A673 (cell line): ENCODE measurements around the gene NBEA. TPM values are rescaled to one million over a fixed set of nuclear protein-coding genes. Genes with fewer than 3 reads are reported as not detected.

Experiments
- BruUV-seq: library from RNA; stranded (reverse); fragments of 400-500 nt; replicated peaks from 2 replicates; lab custom pipeline; 2021; lab: Mats Ljungman, UMichigan
- CTCF ChIA-PET: fragments of 300-600 bp; sonication (Branson Sonifier 250); formaldehyde crosslinking; loops from one replicate; lab custom pipeline; 2022; ENCODE audit warnings: antibody characterized with exemption; lab: Charles Lee
- POLR2A ChIA-PET: fragments of 300-600 bp; sonication (Branson Sonifier 250); formaldehyde crosslinking; loops from one replicate; lab custom pipeline; 2022; ENCODE audit warnings: antibody characterized with exemption; ENCODE audit not compliant: low non-redundant PET; lab: Charles Lee
- DNase-seq: peaks from one replicate; pipeline ENCODE4 v3.0.0-alpha.2; 2015; ENCODE audit warnings: low spot score
- H3K27ac ChIP-seq: fragments of 200-600 bp; sonication (generic); 2 replicates; pipeline ENCODE4 v1.5.1; 2016; ENCODE audit warnings: mixed run types, low read depth, mild to moderate bottlenecking, mixed read lengths, antibody characterized with exemption, low read length; ENCODE audit not compliant: poor library complexity, severe bottlenecking
- H3K27me3 ChIP-seq: fragments of 200-600 bp; sonication (generic); replicated peaks from 2 replicates; pipeline ENCODE4 v1.6.1; 2017; ENCODE audit warnings: mixed run types, low read depth, mild to moderate bottlenecking, mixed read lengths, antibody characterized with exemption, low read length; ENCODE audit not compliant: insufficient read depth, poor library complexity
- H3K36me3 ChIP-seq: fragments of 200-600 bp; sonication (generic); 2 replicates; pipeline ENCODE4 v1.6.1; 2016; ENCODE audit warnings: mixed run types, mild to moderate bottlenecking, mixed read lengths, antibody characterized with exemption, low read length; ENCODE audit not compliant: insufficient read depth, poor library complexity, severe bottlenecking
- H3K4me1 ChIP-seq: fragments of 200-600 bp; sonication (generic); 2 replicates; pipeline ENCODE4 v1.6.1; 2017; ENCODE audit warnings: mixed run types, mild to moderate bottlenecking, mixed read lengths, antibody characterized with exemption, low read length; ENCODE audit not compliant: insufficient read depth, poor library complexity, severe bottlenecking
- H3K4me3 ChIP-seq: fragments of 200-600 bp; sonication (generic); 2 replicates; pipeline ENCODE4 v1.5.1; 2016; ENCODE audit warnings: low read depth, mixed run types, mild to moderate bottlenecking, mixed read lengths, low read length; ENCODE audit not compliant: poor library complexity, severe bottlenecking
- H3K9me3 ChIP-seq: fragments of 200-600 bp; sonication (generic); 2 replicates; pipeline ENCODE4 v1.6.1; 2016; ENCODE audit warnings: mixed run types, low read depth, mild to moderate bottlenecking, mixed read lengths, antibody characterized with exemption, low read length; ENCODE audit not compliant: poor library complexity, severe bottlenecking
- CTCF ChIP-seq: fragments of 300-800, 200-600 bp; sonication (generic); conservative IDR thresholded peaks from 2 replicates; pipeline ENCODE4 v1.5.1; 2017; ENCODE audit warnings: low read depth, mild to moderate bottlenecking, antibody characterized with exemption, low read length, moderate library complexity, mixed read lengths
- EZH2 ChIP-seq: fragments of 200-600 bp; sonication (generic); IDR thresholded peaks from 2 replicates; pipeline ENCODE4 v1.6.1; 2017; ENCODE audit warnings: borderline replicate concordance, low read depth, mild to moderate bottlenecking, mixed read lengths, antibody characterized with exemption, low read length; ENCODE audit not compliant: poor library complexity, severe bottlenecking
- intact Hi-C: fragments of 100-400 bp; cut with micrococcal nuclease; formaldehyde crosslinking; loops from one replicate; pipeline ENCODE4 v1.10.0; 2022; ENCODE audit not compliant: unreplicated experiment
- total RNA-seq: library from RNA; stranded (reverse); gene quantifications from 2 replicates; pipeline ENCODE4 v1.2.3, GENCODE V29; 2021

The NBEA gene
- total RNA-seq, 1 experiment from 2014 or later = 4.2 TPM

GRCh38 chr13:35140321-35140720, 198.3 kb downstream of the NBEA start:
- Histone ChIP-seq H3K4me3 (no peak overlapping the region), H3K9me3 (no peaks in the 10 kb centered on the region), H3K27ac (no peak overlapping the region), H3K36me3 (no peaks in the 10 kb centered on the region), H3K27me3 (no peaks in the 10 kb centered on the region), H3K4me1 (no peaks in the 10 kb centered on the region)
- intact Hi-C loops = no loop called here
- no peak for TF ChIP-seq EZH2
- no peak for TF ChIP-seq CTCF
- POLR2A ChIA-PET = interaction anchor here (0.7 kb wide), 2 partner anchors 10 to 11 kb away, joined by 3 read pairs; no protein-coding TSS in a partner anchor
- CTCF ChIA-PET = no interaction called here
- BruUV-seq = no TSS peak
- DNase-seq = no peak

GRCh38 chr13:35140831-35141230, 198.8 kb downstream of the NBEA start:
- TF ChIP-seq CTCF (no peak), EZH2 (no peak)
- ChIA-PET CTCF (no interaction called here), POLR2A (interaction anchor here (0.7 kb wide), 1 partner anchor 10 kb away, joined by 3 read pairs; no protein-coding TSS in a partner anchor)
- intact Hi-C loops = no loop called here
- no peaks in the 10 kb centered on the region for H3K9me3 ChIP-seq
- no TSS peak for BruUV-seq
- no peaks in the 10 kb centered on the region for H3K36me3 ChIP-seq
- H3K4me3 ChIP-seq = no peak overlapping the region
- H3K27me3 ChIP-seq = no peaks in the 10 kb centered on the region
- DNase-seq = no peak
- no peak overlapping the region for H3K27ac ChIP-seq
- no peaks in the 10 kb centered on the region for H3K4me1 ChIP-seq

- BruUV-seq = no TSS peak
- Histone ChIP-seq H3K27me3 (no peaks in the 10 kb centered on the region), H3K27ac (no peak overlapping the region), H3K9me3 (no peaks in the 10 kb centered on the region), H3K36me3 (no peaks in the 10 kb centered on the region), H3K4me1 (no peaks in the 10 kb centered on the region), H3K4me3 (no peak overlapping the region)
- intact Hi-C loops = no loop called here
- ChIA-PET POLR2A (no interaction called here), CTCF (no interaction called here)
- DNase-seq = no peak
- TF ChIP-seq EZH2 = no peak
Measured at GRCh38 chr13:35143123-35143522, 201.1 kb downstream of the NBEA start.

- CTCF ChIA-PET = no interaction called here
- DNase-seq = no peak
- BruUV-seq = no TSS peak
- TF ChIP-seq EZH2 (no peak), CTCF (no peak)
- Histone ChIP-seq H3K4me1 (no peaks in the 10 kb centered on the region), H3K36me3 (no peaks in the 10 kb centered on the region), H3K27me3 (no peaks in the 10 kb centered on the region), H3K4me3 (no peak overlapping the region), H3K27ac (no peak overlapping the region), H3K9me3 (no peaks in the 10 kb centered on the region)
- POLR2A ChIA-PET = no interaction called here
- intact Hi-C loops = no loop called here
Measured at GRCh38 chr13:35144166-35144890, 202.3 kb downstream of the NBEA start.
